Esophagus muscularis mucosa (tissue), 4 donors: Measurements from ENCODE around the gene GAGE12G.
"Not testable (repeated sequence)": the region's sequence is repeated elsewhere in the genome, so short reads cannot be mapped to it uniquely, and the experiment has no call there.

Experiments
- EP300 ChIP-seq: sonication (generic); formaldehyde crosslinking; IDR thresholded peaks from one replicate; pipeline ENCODE4 v1.6.1; 2017; ENCODE audit warnings: antibody characterized with exemption
- POLR2A ChIP-seq: fragments of 450-650 bp; IDR thresholded peaks from one replicate; pipeline ENCODE4 v1.6.1; 2017; ENCODE audit warnings: antibody characterized with exemption, moderate library complexity, mild to moderate bottlenecking, low read depth
- POLR2AphosphoS5 ChIP-seq, 2 donors: sonication (generic); formaldehyde crosslinking; IDR thresholded peaks; one replicate each; pipeline ENCODE4 v1.6.1; 2017; ENCODE audit warnings: antibody characterized with exemption in 2 of 2
- TF ChIP-seq, protein P1 (sequence below), 3 experiments: fragments of 200-600 bp in 2 of 3; fragments of 450-650 bp in 1 of 3; sonication (generic) in 2 of 3; IDR thresholded peaks; one replicate each; pipeline ENCODE4 v1.5.1; 2017 to 2019; ENCODE audit warnings: antibody characterized with exemption in 3 of 3, mild to moderate bottlenecking in 2 of 3, moderate library complexity in 1 of 3

DNA sequence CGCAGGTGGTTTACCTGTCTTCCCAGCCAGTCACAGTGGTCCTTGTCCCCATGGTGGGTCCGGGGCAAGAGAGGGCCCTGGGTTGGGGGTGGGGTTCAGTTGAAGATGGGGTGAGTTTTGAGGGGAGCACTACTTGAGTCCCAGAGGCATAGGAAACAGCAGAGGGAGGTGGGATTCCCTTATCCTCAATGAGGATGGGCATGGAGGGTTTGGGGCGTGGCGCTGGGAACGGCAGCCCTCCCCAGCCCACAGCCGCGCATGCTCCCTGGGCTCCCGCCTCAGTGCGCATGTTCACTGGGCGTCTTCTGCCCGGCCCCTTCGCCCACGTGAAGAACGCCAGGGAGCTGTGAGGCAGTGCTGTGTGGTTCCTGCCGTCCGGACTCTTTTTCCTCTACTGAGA, 9.7 kb upstream of the GAGE12G start, which contains the start of gene GAGE12F:
- TF ChIP-seq EP300; POLR2A; POLR2AphosphoS5 (IDR thresholded peaks at IDR 0.05): not testable (repeated sequence)
- TF ChIP-seq, protein P1, sequence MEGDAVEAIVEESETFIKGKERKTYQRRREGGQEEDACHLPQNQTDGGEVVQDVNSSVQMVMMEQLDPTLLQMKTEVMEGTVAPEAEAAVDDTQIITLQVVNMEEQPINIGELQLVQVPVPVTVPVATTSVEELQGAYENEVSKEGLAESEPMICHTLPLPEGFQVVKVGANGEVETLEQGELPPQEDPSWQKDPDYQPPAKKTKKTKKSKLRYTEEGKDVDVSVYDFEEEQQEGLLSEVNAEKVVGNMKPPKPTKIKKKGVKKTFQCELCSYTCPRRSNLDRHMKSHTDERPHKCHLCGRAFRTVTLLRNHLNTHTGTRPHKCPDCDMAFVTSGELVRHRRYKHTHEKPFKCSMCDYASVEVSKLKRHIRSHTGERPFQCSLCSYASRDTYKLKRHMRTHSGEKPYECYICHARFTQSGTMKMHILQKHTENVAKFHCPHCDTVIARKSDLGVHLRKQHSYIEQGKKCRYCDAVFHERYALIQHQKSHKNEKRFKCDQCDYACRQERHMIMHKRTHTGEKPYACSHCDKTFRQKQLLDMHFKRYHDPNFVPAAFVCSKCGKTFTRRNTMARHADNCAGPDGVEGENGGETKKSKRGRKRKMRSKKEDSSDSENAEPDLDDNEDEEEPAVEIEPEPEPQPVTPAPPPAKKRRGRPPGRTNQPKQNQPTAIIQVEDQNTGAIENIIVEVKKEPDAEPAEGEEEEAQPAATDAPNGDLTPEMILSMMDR (IDR thresholded peaks at IDR 0.05), result not testable (repeated sequence)
